IMR-90 (cell line): Measurements from ENCODE around the gene NGB.

Experiments
- BHLHE40 ChIP-seq: fragments of 150-350 bp; IDR thresholded peaks from 2 replicates; pipeline ENCODE4 v1.6.1; 2016; ENCODE audit warnings: mild to moderate bottlenecking, low read depth, low read length
- CEBPB ChIP-seq: IDR thresholded peaks from 2 replicates; pipeline ENCODE4 v1.6.1; 2012; ENCODE audit warnings: low read depth, low read length, improper control_type of control experiment
- MAFK ChIP-seq: IDR thresholded peaks from 2 replicates; pipeline ENCODE4 v1.6.1; 2012; ENCODE audit warnings: low read depth, low read length, improper control_type of control experiment
- MAZ ChIP-seq: IDR thresholded peaks from 2 replicates; pipeline ENCODE4 v1.6.1; 2012; ENCODE audit warnings: low read depth, mild to moderate bottlenecking, low read length, improper control_type of control experiment, moderate library complexity, borderline replicate concordance
- MXI1 ChIP-seq: IDR thresholded peaks from 2 replicates; pipeline ENCODE4 v1.6.1; 2012; ENCODE audit warnings: low read depth, mild to moderate bottlenecking, low read length, moderate library complexity, borderline replicate concordance
- POLR2A ChIP-seq: IDR thresholded peaks from 2 replicates; pipeline ENCODE4 v1.6.1; 2012; ENCODE audit warnings: mild to moderate bottlenecking, low read depth, low read length
- RCOR1 ChIP-seq: IDR thresholded peaks from 2 replicates; pipeline ENCODE4 v1.6.1; 2012; ENCODE audit warnings: mild to moderate bottlenecking, low read length, improper control_type of control experiment; ENCODE audit not compliant: insufficient replicate concordance
- TF ChIP-seq, protein P1 (sequence below): conservative IDR thresholded peaks from 2 replicates; pipeline ENCODE4 v1.5.1; 2012; ENCODE audit warnings: mild to moderate bottlenecking, low read depth, low read length, improper control_type of control experiment
- TF ChIP-seq, protein P2 (sequence below): fragments of 150-350 bp; IDR thresholded peaks from 2 replicates; pipeline ENCODE4 v1.6.1; 2016; ENCODE audit warnings: low read depth, mild to moderate bottlenecking, low read length, moderate library complexity, borderline replicate concordance
- TF ChIP-seq, protein P3 (sequence below): fragments of 150-350 bp; IDR thresholded peaks from 2 replicates; pipeline ENCODE4 v1.6.1; 2017; ENCODE audit warnings: mild to moderate bottlenecking, antibody characterized with exemption, low read length, low read depth

DNA sequence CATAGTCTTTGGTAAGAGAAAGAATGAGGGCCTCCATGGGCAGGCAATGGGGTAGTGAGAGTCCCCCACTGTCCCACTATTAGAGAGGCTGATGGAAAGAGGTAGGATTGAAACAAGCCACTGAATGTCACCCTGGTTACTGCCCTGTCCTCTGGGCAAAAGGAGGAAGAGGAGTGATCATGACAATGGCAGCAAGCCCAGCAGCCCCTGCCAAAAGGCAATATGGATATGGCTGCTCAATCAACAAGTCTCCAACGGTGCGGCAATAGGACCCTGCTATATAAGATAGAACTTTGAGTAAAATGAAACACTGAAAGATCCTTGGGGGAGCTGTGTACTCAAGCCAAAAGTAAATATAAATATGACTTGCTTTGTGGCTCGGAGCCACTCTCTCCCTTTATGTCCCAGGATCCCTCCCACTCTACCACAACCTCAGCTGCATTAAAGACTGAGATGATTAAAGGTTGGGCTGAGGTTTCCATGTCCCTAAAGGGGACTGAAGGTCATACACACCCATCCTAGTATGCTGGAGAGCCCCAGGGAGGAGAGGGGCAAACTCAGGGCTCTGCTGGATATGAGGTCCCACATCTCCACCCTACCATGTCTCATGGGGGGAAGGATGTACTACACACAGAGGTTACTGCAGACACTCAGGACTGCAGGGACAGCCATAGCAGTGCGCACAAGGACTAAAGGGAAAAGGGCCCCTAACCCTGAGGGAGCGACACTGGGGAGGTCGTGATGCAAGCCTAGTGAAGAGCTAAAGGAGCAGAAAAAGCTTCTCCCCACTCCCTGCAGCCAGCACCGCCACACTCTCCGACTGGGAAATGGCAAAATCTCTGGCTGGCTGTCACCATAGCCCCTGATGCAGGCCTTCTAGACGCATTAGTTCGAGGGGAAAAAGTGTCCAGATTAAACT is 43.8 kb upstream of the NGB start:
- no peak for TF ChIP-seq POLR2A
- TF ChIP-seq MAZ = no peak
- TF ChIP-seq, protein P1, sequence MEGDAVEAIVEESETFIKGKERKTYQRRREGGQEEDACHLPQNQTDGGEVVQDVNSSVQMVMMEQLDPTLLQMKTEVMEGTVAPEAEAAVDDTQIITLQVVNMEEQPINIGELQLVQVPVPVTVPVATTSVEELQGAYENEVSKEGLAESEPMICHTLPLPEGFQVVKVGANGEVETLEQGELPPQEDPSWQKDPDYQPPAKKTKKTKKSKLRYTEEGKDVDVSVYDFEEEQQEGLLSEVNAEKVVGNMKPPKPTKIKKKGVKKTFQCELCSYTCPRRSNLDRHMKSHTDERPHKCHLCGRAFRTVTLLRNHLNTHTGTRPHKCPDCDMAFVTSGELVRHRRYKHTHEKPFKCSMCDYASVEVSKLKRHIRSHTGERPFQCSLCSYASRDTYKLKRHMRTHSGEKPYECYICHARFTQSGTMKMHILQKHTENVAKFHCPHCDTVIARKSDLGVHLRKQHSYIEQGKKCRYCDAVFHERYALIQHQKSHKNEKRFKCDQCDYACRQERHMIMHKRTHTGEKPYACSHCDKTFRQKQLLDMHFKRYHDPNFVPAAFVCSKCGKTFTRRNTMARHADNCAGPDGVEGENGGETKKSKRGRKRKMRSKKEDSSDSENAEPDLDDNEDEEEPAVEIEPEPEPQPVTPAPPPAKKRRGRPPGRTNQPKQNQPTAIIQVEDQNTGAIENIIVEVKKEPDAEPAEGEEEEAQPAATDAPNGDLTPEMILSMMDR = no peak
- TF ChIP-seq RCOR1 = no peak
- no peak for TF ChIP-seq CEBPB
- TF ChIP-seq, protein P2, sequence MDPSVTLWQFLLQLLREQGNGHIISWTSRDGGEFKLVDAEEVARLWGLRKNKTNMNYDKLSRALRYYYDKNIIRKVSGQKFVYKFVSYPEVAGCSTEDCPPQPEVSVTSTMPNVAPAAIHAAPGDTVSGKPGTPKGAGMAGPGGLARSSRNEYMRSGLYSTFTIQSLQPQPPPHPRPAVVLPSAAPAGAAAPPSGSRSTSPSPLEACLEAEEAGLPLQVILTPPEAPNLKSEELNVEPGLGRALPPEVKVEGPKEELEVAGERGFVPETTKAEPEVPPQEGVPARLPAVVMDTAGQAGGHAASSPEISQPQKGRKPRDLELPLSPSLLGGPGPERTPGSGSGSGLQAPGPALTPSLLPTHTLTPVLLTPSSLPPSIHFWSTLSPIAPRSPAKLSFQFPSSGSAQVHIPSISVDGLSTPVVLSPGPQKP = no peak
- TF ChIP-seq MAFK = no peak
- no peak for TF ChIP-seq MXI1
- no peak for TF ChIP-seq BHLHE40
- TF ChIP-seq, protein P3, sequence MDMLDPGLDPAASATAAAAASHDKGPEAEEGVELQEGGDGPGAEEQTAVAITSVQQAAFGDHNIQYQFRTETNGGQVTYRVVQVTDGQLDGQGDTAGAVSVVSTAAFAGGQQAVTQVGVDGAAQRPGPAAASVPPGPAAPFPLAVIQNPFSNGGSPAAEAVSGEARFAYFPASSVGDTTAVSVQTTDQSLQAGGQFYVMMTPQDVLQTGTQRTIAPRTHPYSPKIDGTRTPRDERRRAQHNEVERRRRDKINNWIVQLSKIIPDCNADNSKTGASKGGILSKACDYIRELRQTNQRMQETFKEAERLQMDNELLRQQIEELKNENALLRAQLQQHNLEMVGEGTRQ = no peak
